Activated T-cell treated with anti-CD3 and anti-CD28 coated beads, Interleukin-2, amount 50 U/mL, for 4 hours (primary cell): Measurements from ENCODE around the gene MARCHF10. TPM values are rescaled to one million over a fixed set of nuclear protein-coding genes. Genes with fewer than 3 reads are reported as not detected.

Experiments
- ATAC-seq, 2 donors: fragments of 200-7000 bp; cut with Tn5 transposase; one replicate each; pipeline ENCODE4 v1.10.0; 2021
- DNase-seq: peaks from one replicate; pipeline ENCODE4 v3.0.0-alpha.2; 2020
- H3K27me3 Mint-ChIP-seq: one replicate; pipeline ENCODE4 v1.8.0; 2021; ENCODE audit warnings: low read depth, mixed read lengths
- H3K36me3 Mint-ChIP-seq: one replicate; pipeline ENCODE4 v1.8.0; 2022; ENCODE audit warnings: mixed read lengths; ENCODE audit not compliant: insufficient read depth
- H3K4me1 Mint-ChIP-seq: one replicate; pipeline ENCODE4 v1.8.0; 2021; ENCODE audit warnings: low read depth, mixed read lengths
- H3K4me3 Mint-ChIP-seq: one replicate; pipeline ENCODE4 v1.8.0; 2021; ENCODE audit warnings: mild to moderate bottlenecking, moderate library complexity, mixed read lengths
- H3K9me3 Mint-ChIP-seq: one replicate; pipeline ENCODE4 v1.8.0; 2021; ENCODE audit warnings: mixed read lengths
- total RNA-seq, 3 donors: library from RNA; stranded (reverse); gene quantifications; one replicate each; pipeline ENCODE4 v1.2.1, GENCODE V29; 2021

Gene MARCHF10
- total RNA-seq, 3 donors from 2014 or later: not detected

DNA sequence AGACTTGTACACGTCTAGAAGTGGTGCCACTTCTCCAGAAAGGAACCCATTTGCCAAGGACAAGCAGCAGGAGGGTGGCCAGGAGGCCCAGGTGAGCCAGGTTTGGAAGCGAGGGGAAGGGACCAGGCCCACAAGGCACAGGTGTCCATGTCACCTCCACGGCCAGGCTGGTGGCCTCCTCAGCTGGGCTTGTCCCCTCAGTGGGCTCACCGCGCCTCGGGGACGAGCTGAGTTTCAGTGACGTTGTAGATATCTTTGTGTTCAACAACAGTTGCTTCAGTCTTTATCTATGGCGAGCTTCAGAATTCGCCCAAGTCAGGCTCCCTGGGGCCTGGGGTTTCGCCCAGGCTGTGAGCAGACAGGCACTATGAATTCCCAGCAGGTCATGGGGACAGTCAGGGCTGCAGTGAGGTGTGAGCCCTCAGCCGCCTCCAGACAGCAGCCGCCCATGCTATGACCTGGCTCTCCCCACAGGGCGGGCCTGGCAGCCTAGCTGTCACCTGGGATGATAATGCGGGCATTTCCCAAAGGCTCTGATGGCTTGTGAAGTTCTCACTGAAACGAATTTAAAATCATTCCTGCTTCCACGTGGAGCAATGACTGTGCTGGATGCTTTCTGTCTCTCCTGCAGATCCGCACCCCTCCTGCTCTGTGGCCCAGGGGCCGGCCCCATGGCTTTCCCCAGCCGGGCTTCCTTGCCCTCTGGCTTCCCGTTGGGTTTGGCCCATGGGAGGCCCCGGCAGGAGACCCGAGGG lies 91.1 kb downstream of the MARCHF10 start:
- Mint-ChIP-seq H3K36me3 (no peaks in the 10 kb centered on the region), H3K9me3 (no peaks in the 10 kb centered on the region), H3K4me3 (no peak overlapping the region), H3K4me1 (peaks cover 17% of the 10 kb centered on the region), H3K27me3 (peaks cover 5% of the 10 kb centered on the region)
- DNase-seq (no peak), ATAC-seq (no peak)

DNA sequence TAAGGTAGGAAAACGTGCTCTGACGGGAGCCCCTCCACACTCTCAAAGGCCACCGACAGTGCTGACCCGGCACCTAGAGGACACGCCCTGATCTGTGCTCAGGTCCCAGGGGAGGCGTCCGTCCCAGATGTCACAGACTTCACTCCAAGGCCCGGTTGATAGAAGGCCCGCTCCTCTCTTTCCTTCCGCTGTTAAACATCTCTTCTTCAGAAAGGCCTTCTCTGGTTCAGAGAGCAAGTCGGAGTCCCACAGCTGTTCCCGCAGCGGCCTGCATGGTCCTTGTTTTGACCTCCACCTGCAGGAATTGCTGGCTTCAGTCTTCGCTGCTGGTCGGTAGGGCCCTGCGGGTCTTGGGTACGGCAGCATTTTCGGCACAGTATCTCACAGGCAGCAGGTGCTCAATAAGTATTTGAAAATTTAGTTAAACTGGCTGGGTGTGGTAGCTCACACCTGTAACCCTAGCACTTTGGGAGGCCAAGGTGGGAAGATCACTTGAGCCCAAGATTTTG lies 92.2 kb downstream of the MARCHF10 start:
- ATAC-seq: no peak
- Mint-ChIP-seq H3K36me3 (no peaks in the 10 kb centered on the region), H3K27me3 (peaks cover 5% of the 10 kb centered on the region), H3K9me3 (no peaks in the 10 kb centered on the region), H3K4me3 (no peak overlapping the region), H3K4me1 (peaks cover 17% of the 10 kb centered on the region)
- no peak for DNase-seq

DNA sequence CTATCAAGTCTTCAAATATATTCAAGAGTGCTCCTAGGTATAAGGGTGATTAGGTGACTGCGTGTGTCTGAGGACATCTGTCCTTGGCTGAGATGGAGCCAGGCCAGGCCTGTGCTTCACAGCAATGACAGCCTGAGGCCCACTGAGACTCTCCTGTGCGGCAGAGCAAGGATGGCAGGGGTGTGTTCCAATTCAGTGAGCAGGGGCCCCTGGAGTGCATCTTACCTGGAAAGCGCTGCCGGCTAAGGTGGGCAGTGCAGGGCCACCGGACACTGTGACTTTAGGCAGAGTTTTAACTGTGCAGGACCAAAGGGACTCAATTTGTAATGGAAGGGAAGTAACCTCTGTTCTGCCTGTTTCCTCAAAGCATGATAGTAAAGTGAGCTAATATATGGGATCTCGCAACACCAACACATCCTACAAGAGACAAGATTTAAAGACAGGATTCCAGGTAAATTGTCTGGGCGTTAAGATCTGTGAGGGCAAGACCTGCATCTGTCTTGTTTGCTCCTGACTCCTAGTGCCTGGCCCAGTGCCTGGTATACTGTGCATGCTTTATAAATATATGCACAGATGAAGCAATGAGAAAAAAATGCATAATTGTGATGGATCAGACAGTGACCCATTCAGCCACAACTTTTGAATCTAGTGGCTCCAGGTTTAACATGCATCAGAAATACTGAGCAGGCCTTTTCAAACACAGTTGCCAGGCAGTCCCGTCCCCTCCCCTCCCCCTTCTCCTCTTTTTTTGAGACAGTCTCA lies 93.9 kb downstream of the MARCHF10 start:
- no peaks in the 10 kb centered on the region for H3K27me3 Mint-ChIP-seq
- H3K4me3 Mint-ChIP-seq: no peak overlapping the region
- DNase-seq: no peak
- H3K36me3 Mint-ChIP-seq: no peaks in the 10 kb centered on the region
- no peaks in the 10 kb centered on the region for H3K9me3 Mint-ChIP-seq
- ATAC-seq: no peak
- peaks cover 9% of the 10 kb centered on the region for H3K4me1 Mint-ChIP-seq

DNA sequence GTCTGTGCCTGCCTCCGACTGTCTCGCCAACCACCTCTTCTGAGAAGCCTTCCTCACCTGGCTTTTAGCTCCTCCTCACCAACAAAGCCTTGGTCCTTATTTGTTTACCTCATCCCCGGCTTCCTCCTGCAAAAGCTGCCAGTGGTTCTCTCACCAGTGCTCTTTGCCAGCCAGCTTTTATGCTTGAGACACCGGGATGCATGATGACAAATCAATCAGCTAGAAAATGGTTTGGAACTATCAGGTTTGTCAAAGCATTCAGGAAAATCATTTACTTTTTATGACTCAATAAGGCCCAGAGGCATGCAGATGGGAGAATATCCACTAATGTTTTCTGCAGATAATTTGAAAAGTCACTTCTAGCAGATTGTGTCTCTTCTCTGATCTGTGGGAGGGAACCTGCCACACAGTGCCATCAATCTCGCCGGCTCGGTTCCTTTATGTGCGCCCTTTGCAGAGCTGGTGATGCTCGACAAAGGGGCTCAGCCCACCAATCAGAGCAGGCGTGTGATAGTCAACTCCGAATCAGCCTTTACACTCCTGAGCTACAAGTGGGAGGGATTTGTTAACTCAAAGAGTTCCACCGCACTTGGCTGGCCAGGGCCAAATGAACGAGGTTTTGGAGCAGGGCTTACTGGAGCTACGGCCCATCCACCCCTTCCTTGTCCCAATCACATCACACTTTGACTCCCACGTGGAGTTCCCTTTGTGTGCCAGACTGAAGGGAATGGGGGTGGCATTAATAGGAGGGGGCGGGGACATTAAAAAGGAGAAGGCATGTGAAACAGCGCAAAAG lies 94.8 kb downstream of the MARCHF10 start:
- Mint-ChIP-seq H3K9me3 (no peaks in the 10 kb centered on the region), H3K27me3 (no peaks in the 10 kb centered on the region), H3K4me1 (peaks cover 2% of the 10 kb centered on the region), H3K36me3 (no peaks in the 10 kb centered on the region), H3K4me3 (no peak overlapping the region)
- ATAC-seq (no peak), DNase-seq (no peak)

DNA sequence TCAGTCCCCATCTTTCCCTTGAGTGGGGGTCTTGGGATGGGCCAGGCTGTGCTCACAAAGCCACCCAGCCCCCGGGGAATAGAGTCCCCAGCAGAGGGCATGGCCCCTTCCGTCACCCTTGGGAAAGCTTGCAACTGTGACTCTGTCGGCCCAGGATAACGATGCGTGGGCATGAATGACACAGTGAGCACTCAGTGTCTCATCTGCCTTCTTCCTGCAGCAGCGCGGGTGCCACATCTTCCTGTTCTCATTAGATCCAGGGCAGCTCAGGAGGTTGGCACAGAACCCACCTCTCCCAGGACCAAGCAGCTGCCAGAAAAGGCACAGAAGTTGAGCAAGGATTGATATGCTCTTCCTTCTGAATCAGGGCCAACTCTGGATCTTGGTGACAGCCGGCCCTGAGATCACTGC lies 95.9 kb downstream of the MARCHF10 start:
- no peaks in the 10 kb centered on the region for H3K36me3 Mint-ChIP-seq
- H3K9me3 Mint-ChIP-seq: no peaks in the 10 kb centered on the region
- H3K27me3 Mint-ChIP-seq: no peaks in the 10 kb centered on the region
- DNase-seq (no peak), ATAC-seq (no peak)
- no peak overlapping the region for H3K4me3 Mint-ChIP-seq
- no peaks in the 10 kb centered on the region for H3K4me1 Mint-ChIP-seq

DNA sequence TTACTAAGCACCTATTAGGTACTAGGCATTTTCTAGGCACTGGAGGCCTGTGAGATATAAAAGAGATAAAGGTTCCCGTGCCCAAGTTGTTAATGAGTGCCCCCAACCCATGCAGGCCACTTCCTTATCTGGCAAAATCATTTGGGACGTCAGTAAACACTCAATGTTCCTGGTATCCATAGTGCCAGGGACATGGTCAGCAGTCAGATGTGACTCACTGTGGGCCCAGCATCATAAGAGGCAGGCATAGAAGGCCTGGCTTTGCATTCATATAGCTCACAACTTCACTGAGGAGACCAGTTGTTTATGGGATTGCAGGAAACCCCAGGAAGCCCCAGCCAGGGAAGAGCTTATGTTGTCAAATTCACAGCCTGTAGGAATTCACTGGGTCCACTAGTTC lies 99.5 kb downstream of the MARCHF10 start:
- H3K4me1 Mint-ChIP-seq: peaks cover 12% of the 10 kb centered on the region
- DNase-seq: no peak
- no peaks in the 10 kb centered on the region for H3K36me3 Mint-ChIP-seq
- H3K4me3 Mint-ChIP-seq: no peak overlapping the region
- H3K9me3 Mint-ChIP-seq: no peaks in the 10 kb centered on the region
- no peak for ATAC-seq
- H3K27me3 Mint-ChIP-seq: peaks cover 4% of the 10 kb centered on the region

DNA sequence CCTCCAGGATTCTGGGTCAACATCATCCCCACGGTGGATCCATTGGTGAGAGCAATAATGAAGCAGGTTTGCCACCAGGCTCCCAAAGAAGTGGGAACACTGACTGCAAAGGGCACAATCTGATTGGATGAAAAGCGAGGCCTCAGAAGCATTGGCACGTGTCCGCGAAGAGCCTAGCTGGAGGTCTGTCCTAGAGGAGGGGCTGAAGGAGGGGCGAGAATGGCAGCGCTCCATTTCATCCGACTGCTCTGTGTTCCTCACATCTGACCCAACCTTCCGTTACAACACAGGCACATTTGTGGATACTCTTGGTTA lies 100.7 kb downstream of the MARCHF10 start:
- Mint-ChIP-seq H3K4me3 (no peak overlapping the region), H3K27me3 (peaks cover 7% of the 10 kb centered on the region), H3K4me1 (peaks cover 14% of the 10 kb centered on the region), H3K9me3 (no peaks in the 10 kb centered on the region), H3K36me3 (no peaks in the 10 kb centered on the region)
- DNase-seq (no peak), ATAC-seq (no peak)

DNA sequence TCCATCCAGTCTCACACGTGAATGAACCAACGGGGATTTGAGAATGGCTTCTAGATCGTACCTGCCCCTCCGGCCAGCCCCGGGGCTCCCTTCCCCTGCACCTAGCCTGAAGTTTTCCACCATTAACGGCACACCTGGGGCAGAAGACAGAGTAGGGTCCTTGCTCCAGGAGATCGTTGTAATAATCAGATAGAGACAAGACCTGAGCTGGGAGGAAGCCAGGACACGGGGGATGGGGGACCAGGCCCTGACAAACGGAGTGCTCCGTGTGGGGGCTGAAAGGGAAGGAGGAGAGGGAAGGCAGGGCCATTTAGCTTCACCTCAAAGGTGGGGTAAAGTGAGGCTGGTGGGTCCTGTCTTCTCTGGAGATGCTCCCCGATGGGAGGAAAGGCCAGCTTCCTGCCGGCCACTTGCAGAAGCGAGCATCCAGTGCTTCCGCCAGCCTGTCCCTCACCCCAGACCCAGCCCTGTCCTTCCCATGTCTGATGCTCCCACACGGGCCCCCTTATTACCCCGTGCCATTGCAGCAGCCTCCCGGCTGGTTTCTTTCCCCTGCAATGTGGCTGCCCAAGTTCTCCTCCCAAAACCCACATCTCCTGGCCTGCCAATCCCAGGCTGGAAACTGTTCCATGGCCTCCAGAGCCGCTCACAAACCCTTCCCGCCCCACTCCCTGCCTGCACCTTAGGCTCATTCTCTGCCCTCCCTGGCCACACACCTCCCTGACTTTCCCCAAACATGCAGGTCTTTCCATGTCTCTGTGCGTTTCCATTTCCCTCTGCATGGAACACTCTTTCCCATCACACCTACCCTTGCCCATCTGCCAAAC lies 101.3 kb downstream of the MARCHF10 start:
- peaks cover 7% of the 10 kb centered on the region for H3K27me3 Mint-ChIP-seq

DNA sequence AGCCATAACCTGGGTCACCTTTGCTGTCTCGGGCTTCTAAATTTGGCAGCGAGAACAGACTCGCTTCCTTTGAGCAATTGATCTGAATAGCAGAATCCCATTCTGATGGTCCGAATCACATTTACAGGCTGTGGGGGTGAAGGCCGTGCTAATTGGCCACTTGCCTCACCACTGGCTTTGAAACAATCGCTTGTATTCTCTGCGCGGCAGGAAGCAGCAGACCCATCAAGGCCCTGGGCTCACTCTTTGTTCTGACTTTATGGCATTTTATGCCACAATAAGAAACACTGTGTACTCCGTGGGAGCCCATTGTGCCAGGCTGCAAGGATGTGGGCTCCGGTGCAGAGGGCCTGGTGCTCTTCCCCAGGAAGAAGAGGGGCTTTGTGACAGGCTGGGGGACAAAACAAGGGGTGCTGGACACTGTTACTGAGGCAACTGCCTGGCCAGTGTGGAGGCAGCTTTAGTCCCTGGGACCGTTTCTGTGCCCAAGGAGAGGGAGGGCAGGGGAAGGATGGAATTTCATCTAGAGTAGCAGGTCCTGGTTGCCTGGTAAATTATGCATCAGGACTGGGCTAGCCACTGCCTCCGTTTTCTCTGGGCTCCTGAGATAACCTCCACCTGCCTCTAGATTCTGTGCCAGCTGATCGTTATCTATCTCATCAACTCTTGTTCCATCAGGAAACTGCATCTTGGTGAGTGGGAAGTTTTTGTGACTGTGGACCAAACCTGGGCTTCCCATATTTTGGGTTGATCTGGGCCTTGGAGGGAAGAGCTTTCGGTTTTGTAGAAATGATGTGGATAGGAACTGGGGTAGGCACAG lies 102.1 kb downstream of the MARCHF10 start:
- H3K4me3 Mint-ChIP-seq: no peak overlapping the region
- DNase-seq: no peak
- peaks cover 14% of the 10 kb centered on the region for H3K4me1 Mint-ChIP-seq
- H3K36me3 Mint-ChIP-seq: no peaks in the 10 kb centered on the region
- no peak for ATAC-seq
- H3K9me3 Mint-ChIP-seq: no peaks in the 10 kb centered on the region
- H3K27me3 Mint-ChIP-seq: peaks cover 7% of the 10 kb centered on the region

More for the DNA sequence above, 101.3 kb downstream of the MARCHF10 start:
- no peak for ATAC-seq
- no peaks in the 10 kb centered on the region for H3K36me3 Mint-ChIP-seq
- H3K4me1 Mint-ChIP-seq: peaks cover 14% of the 10 kb centered on the region
- no peak overlapping the region for H3K4me3 Mint-ChIP-seq
- DNase-seq: no peak
- no peaks in the 10 kb centered on the region for H3K9me3 Mint-ChIP-seq

DNA sequence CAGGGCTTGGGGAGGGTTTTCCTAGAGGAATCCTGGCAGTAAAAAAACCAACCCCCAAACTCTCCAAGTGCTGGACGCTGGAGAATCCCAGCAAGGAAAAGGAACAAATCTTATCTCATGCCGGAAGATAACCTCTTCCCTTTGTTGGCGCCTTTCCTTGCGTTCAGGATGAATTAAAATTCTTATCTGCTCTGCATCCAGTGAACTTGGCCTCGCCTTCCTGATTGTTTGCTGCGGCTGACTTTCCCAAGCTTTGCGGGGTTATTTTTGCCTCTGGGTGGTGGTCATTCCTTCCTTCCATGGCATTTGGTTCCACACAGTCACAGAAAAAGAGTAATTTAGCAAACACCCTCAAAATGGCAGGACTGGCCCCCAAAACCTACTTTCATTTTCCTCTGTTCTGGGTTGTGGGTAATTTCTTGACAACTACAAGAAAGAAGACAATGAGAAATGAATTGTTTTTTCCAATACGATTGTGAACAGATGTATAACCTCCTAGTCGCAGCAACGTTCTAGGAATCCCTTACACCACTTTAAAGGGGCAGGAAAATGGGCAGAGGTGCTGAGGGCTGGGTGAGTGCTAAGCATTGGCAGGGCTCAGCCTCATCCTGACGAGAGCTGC lies 102.8 kb downstream of the MARCHF10 start:
- Mint-ChIP-seq H3K4me1 (peaks cover 14% of the 10 kb centered on the region), H3K36me3 (no peaks in the 10 kb centered on the region), H3K27me3 (peaks cover 7% of the 10 kb centered on the region), H3K4me3 (peak overlapping the region; percentile 64), H3K9me3 (no peaks in the 10 kb centered on the region)
- DNase-seq (no peak), ATAC-seq (no peak)

DNA sequence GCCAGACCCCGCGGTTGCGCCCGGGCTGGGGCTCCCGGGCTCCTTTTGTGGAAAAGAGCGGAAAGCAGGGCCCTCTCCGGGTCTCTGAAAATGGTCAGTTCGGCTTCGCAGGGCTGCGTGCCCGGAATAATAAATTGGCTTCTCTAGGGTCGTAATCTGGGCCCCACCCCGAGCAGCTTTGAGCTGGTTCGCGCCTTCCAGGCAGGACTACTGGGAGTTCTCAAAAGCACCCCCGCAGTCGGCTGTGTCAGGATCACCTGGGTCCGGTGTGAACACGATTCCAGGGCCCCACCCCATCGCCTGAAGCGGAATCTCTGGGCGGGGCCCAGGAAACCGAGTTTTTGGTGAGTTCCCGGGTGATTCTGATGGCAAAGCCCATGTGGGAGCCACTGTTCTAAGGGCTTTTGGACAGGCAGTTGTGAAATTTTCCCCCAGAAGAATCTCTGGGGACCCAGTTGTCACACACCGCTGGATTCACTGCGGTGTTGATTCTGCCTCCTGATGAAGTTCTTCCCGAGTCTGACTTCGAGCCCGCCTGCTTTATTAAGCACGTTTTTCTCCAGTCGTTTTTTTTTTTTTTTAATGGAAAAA lies 103.6 kb downstream of the MARCHF10 start:
- peak in 1 of 2 donors; percentile 5 for ATAC-seq

DNA sequence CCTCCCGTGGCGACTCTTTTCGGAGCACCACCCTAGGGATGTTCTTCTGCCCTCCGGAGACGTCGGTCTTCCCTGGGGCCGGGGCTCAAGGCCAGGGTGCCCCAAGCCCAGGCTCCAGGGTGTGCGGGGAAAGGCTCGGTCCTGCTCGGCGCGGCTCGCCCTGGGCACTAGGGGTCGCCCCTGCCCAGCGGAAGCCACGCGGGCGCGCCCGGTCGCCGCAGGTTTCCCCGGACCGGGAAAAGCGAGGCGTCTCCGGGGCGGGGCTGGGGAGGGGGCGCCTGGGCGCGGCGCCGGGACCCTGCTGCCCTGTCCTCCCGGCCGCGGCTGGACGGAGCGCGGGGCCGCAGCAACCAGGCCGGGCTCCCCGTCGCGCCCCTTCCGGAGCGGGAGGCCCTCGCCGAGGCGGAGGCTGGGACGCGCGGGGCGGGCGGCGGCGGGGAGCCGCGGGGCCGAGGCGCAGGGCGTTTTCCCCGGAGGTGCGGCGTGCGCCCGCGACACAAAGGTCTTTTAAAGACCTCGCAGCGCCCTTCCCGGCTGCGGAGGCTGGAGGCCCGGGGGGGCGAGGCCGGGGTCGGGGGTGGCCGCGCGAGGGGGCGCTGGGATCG lies 104.2 kb downstream of the MARCHF10 start:
- H3K4me3 Mint-ChIP-seq: peak overlapping the region; percentile 59
- peak; percentile 92 for ATAC-seq

More for the DNA sequence above, 103.6 kb downstream of the MARCHF10 start:
- H3K36me3 Mint-ChIP-seq: no peaks in the 10 kb centered on the region
- H3K27me3 Mint-ChIP-seq: peaks cover 7% of the 10 kb centered on the region
- no peak for DNase-seq
- no peaks in the 10 kb centered on the region for H3K9me3 Mint-ChIP-seq
- H3K4me1 Mint-ChIP-seq: peaks cover 14% of the 10 kb centered on the region
- H3K4me3 Mint-ChIP-seq: peak overlapping the region; percentile 71

More for the DNA sequence above, 104.2 kb downstream of the MARCHF10 start:
- H3K27me3 Mint-ChIP-seq: peaks cover 7% of the 10 kb centered on the region
- H3K4me1 Mint-ChIP-seq: peaks cover 14% of the 10 kb centered on the region
- H3K36me3 Mint-ChIP-seq: no peaks in the 10 kb centered on the region
- no peaks in the 10 kb centered on the region for H3K9me3 Mint-ChIP-seq
- peak; percentile 68 for DNase-seq
